Measurements from ENCODE around the gene CALN1.

DNA sequence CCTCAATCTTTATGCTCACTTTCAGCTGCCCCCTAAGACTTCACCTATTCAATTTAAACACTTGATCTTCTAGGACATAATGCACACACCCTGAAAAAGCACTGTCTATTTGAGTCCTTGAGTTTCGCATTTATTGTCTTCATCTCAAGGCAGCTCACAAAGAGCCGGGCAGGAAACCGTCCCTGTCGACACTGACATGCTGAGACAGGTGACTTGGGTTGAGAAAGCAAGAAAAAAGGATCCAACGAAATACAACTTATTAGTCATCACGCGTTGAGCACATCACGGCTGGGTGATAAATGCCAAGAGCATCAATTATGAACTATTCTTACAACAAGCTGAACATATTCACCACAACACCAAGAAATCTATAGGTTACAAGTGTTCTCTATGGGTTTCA, 91.1 kb downstream of the CALN1 start:
- TF ChIP-seq, protein P1, sequence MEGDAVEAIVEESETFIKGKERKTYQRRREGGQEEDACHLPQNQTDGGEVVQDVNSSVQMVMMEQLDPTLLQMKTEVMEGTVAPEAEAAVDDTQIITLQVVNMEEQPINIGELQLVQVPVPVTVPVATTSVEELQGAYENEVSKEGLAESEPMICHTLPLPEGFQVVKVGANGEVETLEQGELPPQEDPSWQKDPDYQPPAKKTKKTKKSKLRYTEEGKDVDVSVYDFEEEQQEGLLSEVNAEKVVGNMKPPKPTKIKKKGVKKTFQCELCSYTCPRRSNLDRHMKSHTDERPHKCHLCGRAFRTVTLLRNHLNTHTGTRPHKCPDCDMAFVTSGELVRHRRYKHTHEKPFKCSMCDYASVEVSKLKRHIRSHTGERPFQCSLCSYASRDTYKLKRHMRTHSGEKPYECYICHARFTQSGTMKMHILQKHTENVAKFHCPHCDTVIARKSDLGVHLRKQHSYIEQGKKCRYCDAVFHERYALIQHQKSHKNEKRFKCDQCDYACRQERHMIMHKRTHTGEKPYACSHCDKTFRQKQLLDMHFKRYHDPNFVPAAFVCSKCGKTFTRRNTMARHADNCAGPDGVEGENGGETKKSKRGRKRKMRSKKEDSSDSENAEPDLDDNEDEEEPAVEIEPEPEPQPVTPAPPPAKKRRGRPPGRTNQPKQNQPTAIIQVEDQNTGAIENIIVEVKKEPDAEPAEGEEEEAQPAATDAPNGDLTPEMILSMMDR (IDR thresholded peaks at IDR 0.05): no peak
- TF ChIP-seq POLR2A (IDR thresholded peaks at IDR 0.05): no peak
